ENCODE data around the gene ZDHHC13. TPM values are rescaled to one million over a fixed set of nuclear protein-coding genes. Genes with fewer than 3 reads are reported as not detected.

ZDHHC13 gene
- total and polyA plus RNA-seq, 2 of the 8 experiments (the other 6 are each of a cell fraction or from before 2014, with no cell fraction given) = 22.4 to 24.1 TPM

- Histone ChIP-seq H3K14ac (ENCODE audit: insufficient read length) (no peak overlapping the region), H2BK15ac (ENCODE audit: low read length) (no peak overlapping the region; the same call in 1 of the 2 replicates), H3K4me1 (replicated peaks in 1 of 4; ENCODE audit: control insufficient read depth in 3 of 4, insufficient read depth in 4 of 4, low read length in 3 of 4) (peaks cover 0 to 7% (median under 1%) of the 10 kb centered on the region in 4 experiments; a peak in 5 of 7 replicates), H2AK5ac (ENCODE audit: low read depth, low read length) (no peak overlapping the region), H3K23ac (ENCODE audit: insufficient read length) (no peak overlapping the region), H3K9me3 (ENCODE audit: insufficient read depth in 2 of 2, low read depth in 1 of 2, low read length in 1 of 2) (no peaks in the 10 kb centered on the region), H3K9ac (replicated peaks in 1 of 4; ENCODE audit: extremely low read depth in 1 of 4, low read depth in 3 of 4, low read length in 3 of 4) (no peak overlapping the region), H2BK12ac (ENCODE audit: low read depth, low read length) (no peak overlapping the region), H3K23me2 (ENCODE audit: low read depth, low read length) (peaks cover 3% of the 10 kb centered on the region; the same call in 1 of the 2 replicates), H3K4ac (replicated peaks; ENCODE audit: insufficient read length, low read depth, low read length) (no peak overlapping the region), H3K27me3 (replicated peaks in 1 of 4; ENCODE audit: control insufficient read depth in 3 of 4, extremely low read depth in 1 of 4, insufficient read depth in 3 of 4, low read length in 3 of 4) (no peaks in the 10 kb centered on the region), H4K91ac (replicated peaks; ENCODE audit: insufficient read length, low read length) (no peak overlapping the region), H3K79me2 (ENCODE audit: control insufficient read depth in 1 of 2, insufficient read depth in 2 of 2, low read length in 2 of 2) (peaks cover 6 to 35% of the 10 kb centered on the region in 2 experiments; a peak in 3 of 4 replicates), H4K8ac (ENCODE audit: extremely low read depth, insufficient read depth, low read length) (no peak overlapping the region), H3K27ac (ENCODE audit: low read depth, low read length) (no peak overlapping the region), H3K79me1 (ENCODE audit: low read depth, low read length) (peaks cover 4% of the 10 kb centered on the region), H3K4me3 (ENCODE audit: extremely low read depth in 1 of 4, insufficient read depth in 2 of 4, low read depth in 3 of 4, low read length in 4 of 4) (peak overlapping the region in 3 of 4 experiments; percentile 7 to 92 (median 26); a peak in 6 of 8 replicates), H2AFZ (ENCODE audit: low read length) (peak overlapping the region; percentile 81; the same call in 1 of the 2 replicates), H3K36me3 (ENCODE audit: control insufficient read depth in 2 of 4, insufficient read depth in 4 of 4, low read length in 3 of 4) (no peaks in the 10 kb centered on the region; a peak in 2 of 8 replicates), H4K5ac (ENCODE audit: insufficient read length, low read depth, low read length) (no peak overlapping the region), H3K4me2 (ENCODE audit: insufficient read depth in 1 of 2, low read depth in 2 of 2, low read length in 2 of 2) (peak overlapping the region; percentile 56 to 76), H2BK120ac (replicated peaks; ENCODE audit: low read depth, low read length) (no peak overlapping the region), H3K56ac (replicated peaks; ENCODE audit: insufficient read length, low read depth, low read length) (no peak overlapping the region), H2BK5ac (ENCODE audit: low read depth, low read length) (no peak overlapping the region), H3K18ac (ENCODE audit: extremely low read depth, low read length) (no peak overlapping the region), H2BK20ac (ENCODE audit: low read length) (no peak overlapping the region), H4K20me1 (replicated peaks in 1 of 2; ENCODE audit: control insufficient read depth in 1 of 2, insufficient read depth in 2 of 2, low read length in 2 of 2) (peaks cover 0 to 2% of the 10 kb centered on the region in 2 experiments)
- POLR2A ChIA-PET (ENCODE audit: partially characterized antibody) = interaction anchor here (1.0 to 1.2 kb wide), 4 partner anchors 9 to 43 kb away, joined by 3 to 4 read pairs (median 3); no protein-coding TSS in a partner anchor
- CTCF ChIA-PET (ENCODE audit: partially characterized antibody) = interaction anchor here (1.0 to 3.8 kb wide), 7 partner anchors 9 to 46 kb away, joined by 3 to 13 read pairs (median 4); no protein-coding TSS in a partner anchor
- TF ChIP-seq TBP (IDR thresholded peaks at IDR 0.05; ENCODE audit: low read depth, low read length) (no peak), RBBP5 (IDR thresholded peaks at IDR 0.05; ENCODE audit: borderline replicate concordance, low read depth, low read length) (peak; percentile 12; the same call in 1 of the 2 replicates)
- FAIRE-seq = no peak
- no peak for DNase-seq (ENCODE audit: low read depth in 1 of 2, low spot score in 2 of 2)
- 46% methylated on average over 16 of the region's 16 CpGs; no CpG with 5 or more reads in 1 of the 2 experiments for WGBS, 2 experiments (ENCODE audit: extremely low coverage in 1 of 2, insufficient coverage in 1 of 2, insufficient read length in 1 of 2, insufficient replicate concordance in 2 of 2, low coverage in 1 of 2, low lambda C conversion rate in 2 of 2, missing lambda C conversion rate in 1 of 2)
Observed at GRCh38 chr11:19116276-19116970, 545 bp upstream of the ZDHHC13 start.
